ENCODE measurements around the gene EVC.

Gene EVC

GRCh38 chr4:5710961-5711478 lies at the start of gene EVC:
Gene EVC, plus strand, starts transcription at chr4:5711201. Its CDS starts 180 bp downstream, at chr4:5711381.
- DNase-seq (ENCODE audit: low read depth in 4 of 4, low spot score in 1 of 4): no peak

GRCh38 chr4:5661237-5661636 lies 49.8 kb upstream of the EVC start:
- no peak for DNase-seq (ENCODE audit: low read depth in 4 of 4, low spot score in 1 of 4)

GRCh38 chr4:5662555-5662954 lies 48.4 kb upstream of the EVC start:
- DNase-seq (ENCODE audit: low read depth in 4 of 4, low spot score in 1 of 4): no peak

GRCh38 chr4:5664778-5665177 lies 46.2 kb upstream of the EVC start:
- DNase-seq (ENCODE audit: low read depth in 4 of 4, low spot score in 1 of 4): no peak

GRCh38 chr4:5666741-5667140 lies 44.3 kb upstream of the EVC start:
- no peak for DNase-seq (ENCODE audit: low read depth in 4 of 4, low spot score in 1 of 4)

- no peak for DNase-seq (ENCODE audit: low read depth in 4 of 4, low spot score in 1 of 4)
Measured at GRCh38 chr4:5676763-5677162, 34.2 kb upstream of the EVC start.

- DNase-seq (ENCODE audit: low read depth in 4 of 4, low spot score in 1 of 4): no peak
Measured at GRCh38 chr4:5678977-5679376, 32.0 kb upstream of the EVC start.

GRCh38 chr4:5683566-5683965 lies 27.4 kb upstream of the EVC start:
- no peak for DNase-seq (ENCODE audit: low read depth in 4 of 4, low spot score in 1 of 4)

- no peak for DNase-seq (ENCODE audit: low read depth in 4 of 4, low spot score in 1 of 4)
Measured at GRCh38 chr4:5685296-5685695, 25.7 kb upstream of the EVC start.

- no peak for DNase-seq (ENCODE audit: low read depth in 4 of 4, low spot score in 1 of 4)
Measured at GRCh38 chr4:5686338-5686737, 24.7 kb upstream of the EVC start.

GRCh38 chr4:5689065-5689464 lies 21.9 kb upstream of the EVC start:
- DNase-seq (ENCODE audit: low read depth in 4 of 4, low spot score in 1 of 4): no peak

- no peak for DNase-seq (ENCODE audit: low read depth in 4 of 4, low spot score in 1 of 4)
Measured at GRCh38 chr4:5691491-5692132, 19.4 kb upstream of the EVC start.

- DNase-seq (ENCODE audit: low read depth in 4 of 4, low spot score in 1 of 4): no peak
Measured at GRCh38 chr4:5693871-5694270, 17.1 kb upstream of the EVC start.

GRCh38 chr4:5696341-5696740 lies 14.7 kb upstream of the EVC start:
- DNase-seq (ENCODE audit: low read depth in 4 of 4, low spot score in 1 of 4): no peak

- DNase-seq (ENCODE audit: low read depth in 4 of 4, low spot score in 1 of 4): no peak
Measured at GRCh38 chr4:5700459-5700858, 10.5 kb upstream of the EVC start.

GRCh38 chr4:5701971-5702370 lies 9.0 kb upstream of the EVC start:
- DNase-seq (ENCODE audit: low read depth in 4 of 4, low spot score in 1 of 4): no peak

- no peak for DNase-seq (ENCODE audit: low read depth in 4 of 4, low spot score in 1 of 4)
Measured at GRCh38 chr4:5703831-5704230, 7.2 kb upstream of the EVC start.

GRCh38 chr4:5704276-5704675 lies 6.7 kb upstream of the EVC start:
- no peak for DNase-seq (ENCODE audit: low read depth in 4 of 4, low spot score in 1 of 4)

- no peak for DNase-seq (ENCODE audit: low read depth in 4 of 4, low spot score in 1 of 4)
Measured at GRCh38 chr4:5705647-5706320, 5.2 kb upstream of the EVC start.

GRCh38 chr4:5706486-5707290 lies 4.3 kb upstream of the EVC start:
- no peak for DNase-seq (ENCODE audit: low read depth in 4 of 4, low spot score in 1 of 4)

GRCh38 chr4:5707366-5707765 lies 3.6 kb upstream of the EVC start:
- DNase-seq (ENCODE audit: low read depth in 4 of 4, low spot score in 1 of 4): no peak
